Measurements from ENCODE around the gene NT5DC2. TPM values are rescaled to one million over a fixed set of nuclear protein-coding genes. Genes with fewer than 3 reads are reported as not detected.
A peak's percentile ranks its signal among the peaks of the same experiment; 100 is the strongest.

Gene NT5DC2
- total RNA-seq (2013), result 3.4 TPM
- polyA plus RNA-seq (10 to 100 TPM in 1 of 3 donors, under 1 TPM in 2; 0.66 to 28.4 (median 0.67) TPM), polyA minus RNA-seq (5.6 and 6.1 TPM in 2 replicates), total RNA-seq (1.8 to 38.2 (median 5.8) reads per million in 11 experiments)

DNA sequence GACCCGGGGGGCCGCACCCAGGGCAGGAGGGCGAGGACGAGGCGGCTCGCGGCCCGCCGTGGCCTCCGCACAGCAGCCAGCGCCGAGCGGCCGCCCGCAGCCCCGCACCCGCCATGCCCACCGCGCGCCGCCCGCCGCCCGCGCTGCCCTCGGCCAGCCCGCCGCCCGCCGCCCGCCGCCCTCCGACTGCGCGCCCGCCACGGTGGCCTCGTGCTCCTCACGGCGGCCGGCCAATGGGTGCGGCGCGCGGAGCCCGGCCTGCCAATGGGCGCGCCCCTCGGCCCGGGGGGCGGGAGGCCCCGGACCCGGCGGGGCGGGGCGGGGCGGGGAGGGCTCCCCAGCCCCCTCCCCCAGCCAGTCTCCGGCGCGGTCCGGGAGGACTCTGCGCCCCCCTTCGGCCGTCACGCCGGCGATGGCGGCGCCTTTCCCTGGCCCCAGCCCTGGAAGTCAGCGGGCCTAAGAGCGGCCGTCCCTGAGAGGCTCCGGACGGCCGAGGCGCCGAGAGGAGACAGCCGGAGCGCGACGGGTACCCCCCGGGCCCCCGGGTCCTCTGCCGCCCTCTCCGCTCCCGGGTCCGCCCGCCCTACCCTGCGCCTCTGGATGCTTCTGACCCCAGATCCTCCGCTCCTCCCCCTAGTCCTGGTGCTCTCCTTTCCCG, at the start of gene NT5DC2:
TSS of gene NT5DC2 (minus strand) at position 235 of the 658 bp plus-strand sequence. CDS start at position 115, 120 bp downstream.
- Histone ChIP-seq H3K27ac (ENCODE audit: low read depth in 1 of 2, low read length in 2 of 2) (no peak within 1 kb of the TSS), H3K79me2 (ENCODE audit: insufficient read depth, low read length) (peaks cover 55% of the 10 kb centered on the region), H4K20me1 (ENCODE audit: insufficient read depth, low read length) (peaks cover 19% of the 10 kb centered on the region), H3K4me3 (replicated peaks in 1 of 3; ENCODE audit: low read depth in 2 of 3, low read length in 3 of 3) (peak within 1 kb of the TSS; percentile 51 to 78 (median 58)), H2AFZ (ENCODE audit: insufficient read depth, low read depth, low read length, poor library complexity, severe bottlenecking) (peak within 1 kb of the TSS; percentile 88), H3K27me3 (ENCODE audit: control insufficient read depth in 2 of 2, insufficient read depth in 2 of 2, low read length in 2 of 2) (peaks cover 0 to 4% of the 10 kb centered on the region in 2 donors), H3K9me3 (replicated peaks in 1 of 2; ENCODE audit: control insufficient read depth in 1 of 2, insufficient read depth in 1 of 2, low read length in 2 of 2) (no peaks in the 10 kb centered on the region), H3K36me3 (replicated peaks in 1 of 2; ENCODE audit: control insufficient read depth in 1 of 2, insufficient read depth in 2 of 2, low read length in 2 of 2) (peaks cover 0 to 4% of the 10 kb centered on the region in 2 donors), H3K4me2 (replicated peaks; ENCODE audit: extremely low read depth, low read length, poor library complexity, severe bottlenecking) (peak within 1 kb of the TSS; percentile 94), H3K4me1 (ENCODE audit: control insufficient read depth in 1 of 2, insufficient read depth in 2 of 2, low read length in 2 of 2) (peaks cover 48 to 68% of the 10 kb centered on the region in 2 donors), H3K9ac (ENCODE audit: insufficient read depth, low read length, poor library complexity, severe bottlenecking) (peak within 1 kb of the TSS; percentile 61)
- H3K4me1 Mint-ChIP-seq, result peaks cover 46% of the 10 kb centered on the region
- intact Hi-C loops (cut with micrococcal nuclease), result loop anchor here (5.0 to 10.0 kb wide), 4 partner anchors 36 to 1149 kb away; partner anchors contain the start of genes GNL3 (in 1 of the 2), MANF (in 1 of the 2), PBRM1 (in 1 of the 2) and STAB1 (in 1 of the 2)
- 2% methylated on average over 67 of the region's 91 CpGs for WGBS (ENCODE audit: insufficient coverage)
- H3K27ac Mint-ChIP-seq, result peak within 1 kb of the TSS in 3 of 7 donors; percentile 30 to 73 (median 46)
- H3K27me3 Mint-ChIP-seq (ENCODE audit: low read depth in 3 of 3), result peaks cover 4 to 17% (median 15%) of the 10 kb centered on the region in 3 donors
- no peaks in the 10 kb centered on the region for H3K9me3 Mint-ChIP-seq
- peak in 2 of 3 donors; percentile 35 to 51 for DNase-seq
- TF ChIP-seq, protein P1, sequence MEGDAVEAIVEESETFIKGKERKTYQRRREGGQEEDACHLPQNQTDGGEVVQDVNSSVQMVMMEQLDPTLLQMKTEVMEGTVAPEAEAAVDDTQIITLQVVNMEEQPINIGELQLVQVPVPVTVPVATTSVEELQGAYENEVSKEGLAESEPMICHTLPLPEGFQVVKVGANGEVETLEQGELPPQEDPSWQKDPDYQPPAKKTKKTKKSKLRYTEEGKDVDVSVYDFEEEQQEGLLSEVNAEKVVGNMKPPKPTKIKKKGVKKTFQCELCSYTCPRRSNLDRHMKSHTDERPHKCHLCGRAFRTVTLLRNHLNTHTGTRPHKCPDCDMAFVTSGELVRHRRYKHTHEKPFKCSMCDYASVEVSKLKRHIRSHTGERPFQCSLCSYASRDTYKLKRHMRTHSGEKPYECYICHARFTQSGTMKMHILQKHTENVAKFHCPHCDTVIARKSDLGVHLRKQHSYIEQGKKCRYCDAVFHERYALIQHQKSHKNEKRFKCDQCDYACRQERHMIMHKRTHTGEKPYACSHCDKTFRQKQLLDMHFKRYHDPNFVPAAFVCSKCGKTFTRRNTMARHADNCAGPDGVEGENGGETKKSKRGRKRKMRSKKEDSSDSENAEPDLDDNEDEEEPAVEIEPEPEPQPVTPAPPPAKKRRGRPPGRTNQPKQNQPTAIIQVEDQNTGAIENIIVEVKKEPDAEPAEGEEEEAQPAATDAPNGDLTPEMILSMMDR (IDR thresholded peaks at IDR 0.05), result no peak
- H3K36me3 Mint-ChIP-seq, result peaks cover 5 to 6% of the 10 kb centered on the region in 2 donors
- peak within 1 kb of the TSS; percentile 76 to 88 for H3K4me3 Mint-ChIP-seq

DNA sequence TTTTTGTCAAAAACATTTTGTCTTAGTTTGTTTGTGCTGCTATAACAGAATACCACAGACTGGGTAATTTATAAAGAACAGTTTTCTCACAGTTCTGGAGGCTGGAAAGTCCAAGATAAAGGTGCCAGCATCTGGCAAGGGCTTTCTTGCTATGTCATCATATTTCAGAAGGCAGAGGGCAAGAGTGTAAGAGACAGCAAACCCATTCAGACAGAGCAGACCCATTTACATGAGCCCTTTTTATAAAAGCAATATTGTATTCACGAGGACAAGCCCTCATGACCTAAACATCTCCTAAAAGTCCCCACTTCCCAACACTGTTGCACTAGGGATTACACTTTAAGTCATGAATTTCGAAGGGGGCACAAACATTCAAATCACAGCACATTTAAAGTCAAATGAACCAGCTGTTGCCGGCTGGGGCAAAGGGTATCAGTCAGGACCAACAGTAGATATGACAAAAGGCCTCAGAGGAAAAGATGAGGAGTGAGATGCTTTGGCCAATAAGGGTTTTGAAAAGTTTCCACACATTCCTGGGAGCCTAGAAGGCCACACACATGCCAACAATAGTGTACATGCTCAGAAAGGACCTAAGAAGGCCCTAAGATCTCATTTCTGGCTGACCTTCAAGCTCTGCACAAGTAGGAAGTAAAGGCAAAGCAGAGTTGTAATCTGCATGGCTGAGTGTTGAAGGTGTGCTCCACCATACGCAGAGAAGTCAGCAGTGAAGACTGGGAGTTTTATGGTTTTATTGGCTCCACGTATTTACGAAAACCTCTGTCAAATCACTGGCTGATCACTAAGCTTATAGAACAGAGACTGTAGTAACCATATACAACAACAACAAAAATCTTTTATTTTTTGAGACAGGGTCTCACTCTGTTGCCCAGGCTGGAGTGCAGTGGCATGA, 40.7 kb upstream of the NT5DC2 start:
- H3K36me3 Mint-ChIP-seq, result peaks cover 71 to 90% of the 10 kb centered on the region in 2 donors
- TF ChIP-seq, protein P1 (IDR thresholded peaks at IDR 0.05), result peak; percentile 9
- no peaks in the 10 kb centered on the region for H3K9me3 ChIP-seq (replicated peaks in 1 of 2; ENCODE audit: control insufficient read depth in 1 of 2, insufficient read depth in 1 of 2, low read length in 2 of 2)

More for the DNA sequence above, 40.7 kb upstream of the NT5DC2 start:
- no CpG with 5 or more reads among the region's 6 CpGs for WGBS (ENCODE audit: insufficient coverage)
- H3K9ac ChIP-seq (ENCODE audit: insufficient read depth, low read length, poor library complexity, severe bottlenecking), result no peak overlapping the region
- intact Hi-C loops (cut with micrococcal nuclease), result no loop called here
- no peak overlapping the region for H3K27ac Mint-ChIP-seq
- H2AFZ ChIP-seq (ENCODE audit: insufficient read depth, low read depth, low read length, poor library complexity, severe bottlenecking), result no peak overlapping the region
- H3K36me3 ChIP-seq (replicated peaks in 1 of 2; ENCODE audit: control insufficient read depth in 1 of 2, insufficient read depth in 2 of 2, low read length in 2 of 2), result peaks cover 76 to 100% of the 10 kb centered on the region in 2 donors
- no peaks in the 10 kb centered on the region for H3K79me2 ChIP-seq (ENCODE audit: insufficient read depth, low read length)
- no peak overlapping the region for H3K4me2 ChIP-seq (replicated peaks; ENCODE audit: extremely low read depth, low read length, poor library complexity, severe bottlenecking)
- H4K20me1 ChIP-seq (ENCODE audit: insufficient read depth, low read length), result peaks cover 6% of the 10 kb centered on the region
- no peak overlapping the region for H3K4me3 ChIP-seq (replicated peaks in 1 of 3; ENCODE audit: low read depth in 2 of 3, low read length in 3 of 3)
- no peaks in the 10 kb centered on the region for H3K4me1 ChIP-seq (ENCODE audit: control insufficient read depth in 1 of 2, insufficient read depth in 2 of 2, low read length in 2 of 2)
- DNase-seq, result no peak
- no peaks in the 10 kb centered on the region for H3K4me1 Mint-ChIP-seq
- H3K9me3 Mint-ChIP-seq, result no peaks in the 10 kb centered on the region
- H3K27ac ChIP-seq (ENCODE audit: low read depth in 1 of 2, low read length in 2 of 2), result peak overlapping the region in 1 of 2 donors; percentile 16
- H3K27me3 ChIP-seq (ENCODE audit: control insufficient read depth in 2 of 2, insufficient read depth in 2 of 2, low read length in 2 of 2), result no peaks in the 10 kb centered on the region
- H3K4me3 Mint-ChIP-seq, result no peak overlapping the region
- H3K27me3 Mint-ChIP-seq (ENCODE audit: low read depth in 3 of 3), result peaks cover 0 to 1% (median 0%) of the 10 kb centered on the region in 3 donors
